Panc1 (cell line): Measurements from ENCODE around the gene ZFPL1. TPM values are rescaled to one million over a fixed set of nuclear protein-coding genes. Genes with fewer than 3 reads are reported as not detected.

Source experiments
- ATAC-seq: fragments of 200-7000 bp; cut with Tn5 transposase; 2 replicates; pipeline ENCODE4 v1.9.1; 2020; ENCODE audit warnings: mild to moderate bottlenecking, moderate library complexity
- BruUV-seq: library from RNA; stranded (reverse); fragments of 400-500 nt; replicated peaks from 2 replicates; lab custom pipeline; 2021; lab: Mats Ljungman, UMichigan
- CTCF ChIA-PET: fragments of 300-600 bp; sonication (Branson Sonifier 250); formaldehyde crosslinking; loops from one replicate; lab custom pipeline; 2022; ENCODE audit warnings: antibody characterized with exemption; lab: Charles Lee
- POLR2A ChIA-PET: fragments of 300-600 bp; sonication (Branson Sonifier 250); formaldehyde crosslinking; loops from one replicate; lab custom pipeline; 2022; ENCODE audit warnings: antibody characterized with exemption; lab: Charles Lee
- DNase-seq: peaks from one replicate; pipeline ENCODE4 v3.0.0-alpha.2; 2010; ENCODE audit warnings: low read depth, low spot score
- H3K27ac ChIP-seq: 2 replicates; pipeline ENCODE4 v1.5.1; 2011; ENCODE audit warnings: mild to moderate bottlenecking, low read length, inconsistent platforms
- H3K27me3 ChIP-seq: fragments of 200-500 bp; sonication (Bioruptor generic); 2 replicates; pipeline ENCODE4 v1.6.0; 2014; ENCODE audit warnings: low read length, inconsistent platforms; ENCODE audit not compliant: control insufficient read depth, insufficient read depth
- H3K36me3 ChIP-seq: fragments of 200-500 bp; sonication (Bioruptor generic); 2 replicates; pipeline ENCODE4 v1.5.1; 2014; ENCODE audit warnings: inconsistent platforms, mild to moderate bottlenecking, low read length, moderate library complexity; ENCODE audit not compliant: control insufficient read depth, insufficient read depth
- H3K4me1 ChIP-seq: 2 replicates; pipeline ENCODE4 v1.5.1; 2011; ENCODE audit warnings: inconsistent platforms, mild to moderate bottlenecking, low read length, moderate library complexity; ENCODE audit not compliant: control insufficient read depth, insufficient read depth
- H3K4me3 ChIP-seq, 2 experiments: 2 replicates each; pipeline ENCODE4 v1.5.1; 2011 to 2012; ENCODE audit warnings: low read depth in 2 of 2, low read length in 2 of 2, mild to moderate bottlenecking in 2 of 2, inconsistent platforms in 1 of 2, moderate library complexity in 1 of 2
- H3K9me3 ChIP-seq: fragments of 200-500 bp; sonication (Bioruptor generic); 2 replicates; pipeline ENCODE4 v1.5.1; 2014; ENCODE audit warnings: low read depth, mild to moderate bottlenecking, inconsistent platforms, low read length, moderate library complexity; ENCODE audit not compliant: control insufficient read depth, insufficient read depth
- POLR2AphosphoS5 ChIP-seq: IDR thresholded peaks from 2 replicates; pipeline ENCODE4 v1.6.1; 2012; ENCODE audit warnings: mild to moderate bottlenecking, low read depth, low read length, moderate library complexity
- REST ChIP-seq, 2 experiments: IDR thresholded peaks; 2 replicates each; pipeline ENCODE4 v1.6.1; 2011 to 2012; ENCODE audit warnings: low read depth in 2 of 2, control low read depth in 1 of 2, low read length in 1 of 2, mild to moderate bottlenecking in 1 of 2, moderate library complexity in 1 of 2; ENCODE audit not compliant: insufficient read depth in 1 of 2
- SIN3A ChIP-seq: IDR thresholded peaks from 2 replicates; pipeline ENCODE4 v1.6.1; 2012; ENCODE audit warnings: low read depth, mild to moderate bottlenecking, low read length, moderate library complexity, borderline replicate concordance; ENCODE audit not compliant: insufficient read depth
- TCF7L2 ChIP-seq: IDR thresholded peaks from 2 replicates; pipeline ENCODE4 v1.6.1; 2011; ENCODE audit warnings: mild to moderate bottlenecking, low read depth, low read length, inconsistent platforms
- in situ Hi-C: cut with HindIII; loops from 2 replicates; pipeline ENCODE4 v1.10.0; 2016; ENCODE audit warnings: low sequenced_read_pairs, low pct_unique_long_range_greater_than_20kb
- intact Hi-C: fragments of 100-400 bp; cut with micrococcal nuclease; formaldehyde crosslinking; loops from one replicate; pipeline ENCODE4 v1.10.0; 2022; ENCODE audit not compliant: unreplicated experiment
- total RNA-seq: library from RNA; stranded (reverse); gene quantifications from one replicate; pipeline ENCODE4 v1.2.1, GENCODE V29; 2021; ENCODE audit not compliant: unreplicated experiment
- TF ChIP-seq, protein P1 (sequence below): fragments of 450-650 bp; IDR thresholded peaks from 2 replicates; pipeline ENCODE4 v1.5.1; 2017; ENCODE audit warnings: mild to moderate bottlenecking

ZFPL1 gene
- total RNA-seq, 1 experiment from 2014 or later = 68.4 TPM

DNA sequence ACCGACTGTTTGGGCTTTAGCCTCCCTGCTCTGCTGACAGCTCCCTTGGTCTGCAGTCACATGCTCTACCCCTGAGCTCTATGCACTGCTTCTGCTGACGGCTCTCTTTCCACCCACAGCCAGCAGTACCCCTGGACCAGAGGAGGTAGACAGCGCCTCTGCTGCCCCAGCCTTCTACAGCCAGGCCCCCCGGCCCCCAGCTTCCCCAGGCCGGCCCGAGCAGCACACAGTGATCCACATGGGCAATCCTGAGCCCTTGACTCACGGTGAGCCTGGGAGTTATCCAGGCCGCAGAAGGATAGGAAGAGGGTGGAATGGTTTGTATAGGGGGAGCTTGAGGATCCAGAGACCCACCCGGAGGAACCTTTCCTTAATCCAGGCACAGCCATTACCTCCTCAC is 2.8 kb downstream of the ZFPL1 start:
- Histone ChIP-seq H3K36me3 (peaks cover 3% of the 10 kb centered on the region; the same call in 1 of the 2 replicates), H3K27me3 (no peaks in the 10 kb centered on the region), H3K9me3 (no peaks in the 10 kb centered on the region), H3K4me1 (peaks cover 15% of the 10 kb centered on the region), H3K4me3 (no peak overlapping the region), H3K27ac (no peak overlapping the region)
- TF ChIP-seq POLR2AphosphoS5 (no peak), SIN3A (no peak), REST (IDR thresholded peaks at IDR 0.05; ENCODE audit: insufficient read depth in 1 of 2, low read depth in 2 of 2, low read length in 1 of 2) (no peak), TCF7L2 (no peak)
- TF ChIP-seq, protein P1, sequence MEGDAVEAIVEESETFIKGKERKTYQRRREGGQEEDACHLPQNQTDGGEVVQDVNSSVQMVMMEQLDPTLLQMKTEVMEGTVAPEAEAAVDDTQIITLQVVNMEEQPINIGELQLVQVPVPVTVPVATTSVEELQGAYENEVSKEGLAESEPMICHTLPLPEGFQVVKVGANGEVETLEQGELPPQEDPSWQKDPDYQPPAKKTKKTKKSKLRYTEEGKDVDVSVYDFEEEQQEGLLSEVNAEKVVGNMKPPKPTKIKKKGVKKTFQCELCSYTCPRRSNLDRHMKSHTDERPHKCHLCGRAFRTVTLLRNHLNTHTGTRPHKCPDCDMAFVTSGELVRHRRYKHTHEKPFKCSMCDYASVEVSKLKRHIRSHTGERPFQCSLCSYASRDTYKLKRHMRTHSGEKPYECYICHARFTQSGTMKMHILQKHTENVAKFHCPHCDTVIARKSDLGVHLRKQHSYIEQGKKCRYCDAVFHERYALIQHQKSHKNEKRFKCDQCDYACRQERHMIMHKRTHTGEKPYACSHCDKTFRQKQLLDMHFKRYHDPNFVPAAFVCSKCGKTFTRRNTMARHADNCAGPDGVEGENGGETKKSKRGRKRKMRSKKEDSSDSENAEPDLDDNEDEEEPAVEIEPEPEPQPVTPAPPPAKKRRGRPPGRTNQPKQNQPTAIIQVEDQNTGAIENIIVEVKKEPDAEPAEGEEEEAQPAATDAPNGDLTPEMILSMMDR = no peak
- ChIA-PET POLR2A (no interaction called here), CTCF (no interaction called here)
- ATAC-seq = no peak
- in situ Hi-C loops (no loop called here), intact Hi-C loops (no loop called here)
- DNase-seq = no peak
- no TSS peak for BruUV-seq

- ChIA-PET CTCF (no interaction called here), POLR2A (no interaction called here)
- BruUV-seq = no TSS peak
- TF ChIP-seq POLR2AphosphoS5 (no peak), REST (IDR thresholded peaks at IDR 0.05; ENCODE audit: insufficient read depth in 1 of 2, low read depth in 2 of 2, low read length in 1 of 2) (no peak), SIN3A (no peak), TCF7L2 (no peak)
- TF ChIP-seq, protein P1 = no peak
- DNase-seq (no peak), ATAC-seq (no peak)
- Histone ChIP-seq H3K4me3 (no peak overlapping the region), H3K36me3 (peaks cover 3% of the 10 kb centered on the region; the same call in 1 of the 2 replicates), H3K27me3 (no peaks in the 10 kb centered on the region), H3K27ac (no peak overlapping the region), H3K9me3 (no peaks in the 10 kb centered on the region), H3K4me1 (peaks cover 15% of the 10 kb centered on the region)
- in situ Hi-C loops = no loop called here
- intact Hi-C loops = no loop called here
These were observed 3.2 kb downstream of the ZFPL1 start for GRCh38 chr11:65087216-65087615.
